HG02870 (cell line): ENCODE data around the gene PLPP6.
A peak's percentile ranks its signal among the peaks of the same experiment; 100 is the strongest.
"Not testable (repeated sequence)": the region's sequence is repeated elsewhere in the genome, so short reads cannot be mapped to it uniquely, and the experiment has no call there.

Experiments
- ATAC-seq: cut with Tn5 transposase; IDR thresholded peaks from one replicate; pipeline ENCODE4 v1.9.1; 2021; ENCODE audit warnings: mild to moderate bottlenecking, moderate library complexity; ENCODE audit not compliant: unreplicated experiment

Gene PLPP6

DNA sequence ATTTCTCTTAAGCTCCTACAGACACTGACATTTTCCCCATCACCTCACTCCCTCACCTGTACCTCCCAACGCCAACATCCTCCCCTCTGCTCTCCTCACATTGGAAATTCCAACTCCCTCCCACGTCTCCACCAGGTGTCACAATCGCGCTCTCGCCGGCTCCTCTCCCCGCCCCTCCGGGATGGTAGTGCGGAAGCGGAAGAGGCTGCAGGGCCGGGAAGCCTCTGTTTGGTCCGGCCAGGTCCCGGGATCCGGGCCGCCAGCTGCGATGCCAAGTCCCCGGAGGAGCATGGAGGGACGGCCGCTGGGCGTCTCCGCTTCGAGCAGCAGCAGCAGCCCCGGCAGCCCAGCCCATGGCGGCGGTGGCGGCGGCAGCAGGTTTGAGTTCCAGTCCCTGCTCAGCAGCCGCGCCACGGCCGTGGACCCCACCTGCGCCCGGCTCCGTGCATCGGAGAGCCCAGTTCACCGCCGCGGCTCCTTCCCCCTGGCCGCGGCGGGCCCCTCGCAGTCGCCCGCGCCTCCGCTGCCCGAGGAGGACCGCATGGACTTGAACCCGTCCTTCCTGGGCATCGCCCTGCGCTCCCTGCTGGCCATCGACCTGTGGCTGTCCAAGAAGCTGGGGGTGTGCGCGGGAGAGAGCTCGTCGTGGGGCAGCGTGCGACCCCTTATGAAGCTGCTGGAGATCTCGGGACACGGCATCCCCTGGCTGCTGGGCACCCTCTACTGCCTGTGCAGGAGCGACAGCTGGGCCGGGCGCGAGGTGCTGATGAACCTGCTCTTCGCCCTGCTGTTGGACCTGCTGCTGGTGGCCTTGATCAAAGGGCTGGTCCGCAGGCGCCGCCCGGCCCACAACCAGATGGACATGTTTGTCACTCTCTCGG, at the start of gene PLPP6:
Gene PLPP6 (plus strand): TSS at position 187 of the 881 bp plus-strand sequence. CDS start 82 bp downstream, at position 269.
- peak; percentile 86 for ATAC-seq

DNA sequence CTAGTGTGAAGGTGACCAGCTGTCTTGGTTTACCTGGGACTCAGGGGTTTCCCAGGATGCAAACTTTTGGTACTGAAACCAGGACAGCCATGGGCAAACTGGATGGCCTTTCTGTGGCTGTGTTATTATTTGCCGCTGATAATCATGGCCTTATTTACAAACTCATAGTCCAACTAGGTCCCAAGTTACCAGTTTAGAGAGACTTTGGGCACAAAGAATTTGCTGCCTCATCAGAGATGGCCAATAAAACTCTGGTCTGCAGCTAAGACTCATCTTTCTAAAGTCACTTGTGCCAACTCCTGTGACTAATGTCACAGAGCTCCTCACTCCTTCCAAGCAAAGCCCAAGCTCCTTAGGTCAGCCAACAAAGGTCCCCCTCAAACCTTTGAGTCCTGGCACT, 47.5 kb upstream of the PLPP6 start:
- ATAC-seq = no peak

DNA sequence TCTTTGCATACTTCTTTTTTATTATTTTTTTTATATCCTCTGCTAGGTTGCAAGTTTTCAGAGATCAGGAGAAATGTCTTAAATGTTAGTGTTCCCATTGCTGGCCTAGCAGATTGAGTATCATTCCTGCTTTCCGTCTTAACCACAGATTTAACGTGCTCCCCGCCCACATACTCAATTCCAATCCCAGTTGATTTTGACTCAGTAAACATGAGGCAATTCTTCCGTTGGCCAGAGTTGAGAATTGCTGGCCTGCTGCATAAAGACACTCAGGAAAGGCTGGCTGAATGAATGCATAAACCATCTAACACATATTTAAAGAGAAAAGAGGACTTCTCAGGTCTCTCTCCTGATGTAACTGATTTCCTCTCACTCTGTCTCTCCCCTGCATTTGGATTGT, 46.8 kb upstream of the PLPP6 start:
- no peak for ATAC-seq

DNA sequence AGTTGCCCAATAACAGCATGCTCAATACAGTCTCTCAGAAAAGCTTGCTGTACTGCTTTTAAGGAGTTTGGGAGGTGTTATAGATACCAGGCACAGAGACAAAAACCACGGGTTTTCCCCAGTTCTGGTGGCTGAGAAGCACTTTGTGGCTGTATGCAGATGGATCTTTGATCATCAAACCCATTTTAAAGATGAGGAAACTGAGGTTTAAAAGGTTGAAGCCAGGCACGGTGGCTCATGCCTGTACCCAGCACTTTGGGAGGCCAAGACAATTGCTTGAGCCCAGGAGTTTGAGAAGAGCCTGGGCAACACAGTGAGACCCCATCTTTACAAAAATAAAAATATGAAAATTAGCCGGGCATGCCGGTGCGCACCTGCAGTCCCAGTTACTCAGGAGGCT, 46.3 kb upstream of the PLPP6 start:
- ATAC-seq = no peak

DNA sequence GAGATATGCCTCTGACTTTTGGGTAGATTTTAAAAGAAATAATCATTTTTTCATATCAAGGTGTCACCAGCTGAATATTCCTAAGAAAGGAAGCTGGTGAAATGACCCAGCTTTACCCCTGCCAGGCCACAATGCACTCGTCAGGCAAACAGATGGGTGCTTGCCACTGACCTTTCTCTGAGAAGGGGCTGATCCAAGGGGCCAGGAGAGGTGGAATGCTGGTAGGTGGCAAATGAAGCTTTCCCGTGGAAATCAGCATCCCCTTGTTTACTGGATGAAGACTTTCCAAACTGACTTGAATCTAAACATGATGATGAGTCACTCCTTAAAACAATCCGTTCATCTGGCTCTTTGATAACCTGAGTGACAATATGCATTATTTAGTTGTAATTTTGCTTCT, 44.3 kb upstream of the PLPP6 start:
- ATAC-seq = no peak

DNA sequence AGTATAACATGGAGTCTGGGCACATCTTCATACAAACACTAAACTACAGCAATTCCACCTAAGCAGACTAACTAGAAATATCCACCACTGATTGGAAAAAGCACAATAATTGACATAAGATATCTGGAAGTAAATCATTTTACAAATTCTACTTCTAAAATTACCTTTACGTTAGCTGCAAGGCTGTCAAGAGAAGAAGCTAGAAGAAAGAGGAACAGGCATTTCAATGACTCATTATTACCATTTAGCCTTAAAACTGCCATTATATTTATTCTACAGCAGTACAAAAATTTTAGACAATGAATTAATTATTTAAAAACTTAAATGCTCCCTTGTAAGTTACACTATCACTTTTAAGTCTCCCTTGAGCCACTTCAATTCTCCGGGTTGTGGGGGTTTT, 43.4 kb upstream of the PLPP6 start:
- ATAC-seq = no peak

DNA sequence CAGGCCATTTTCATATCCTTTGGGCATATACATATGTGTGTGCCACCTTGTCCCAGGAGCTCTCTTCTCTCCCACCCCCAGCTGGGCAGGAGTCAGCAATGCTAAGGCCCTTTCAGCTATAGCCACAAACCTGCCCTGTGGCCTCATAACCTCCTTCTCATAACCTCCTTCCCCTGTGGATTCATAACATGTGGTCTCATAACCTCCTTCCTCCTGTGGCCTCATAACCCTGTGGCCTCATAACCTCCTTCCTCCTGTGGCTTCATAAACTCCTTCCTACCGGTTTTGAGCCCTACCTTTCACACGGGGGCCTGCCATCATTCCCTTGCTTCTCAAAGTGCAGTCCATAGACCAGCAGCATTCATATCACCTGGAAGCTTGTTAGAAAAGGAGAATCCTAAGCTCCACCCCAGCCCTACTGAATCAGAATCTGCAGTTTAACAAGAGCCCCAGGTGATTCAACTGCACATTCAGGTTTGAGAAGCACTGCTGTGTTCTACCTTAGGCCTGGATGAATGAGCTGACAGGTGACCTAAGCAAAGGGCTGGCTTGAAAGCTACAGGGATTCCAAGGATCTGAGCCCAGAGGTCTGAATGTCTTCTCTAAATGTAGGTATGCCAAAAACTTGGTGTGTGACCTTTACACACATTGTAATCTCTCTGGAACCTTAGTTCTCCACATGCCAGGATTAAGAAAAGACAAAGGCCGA, 41.9 kb upstream of the PLPP6 start:
- no peak for ATAC-seq

DNA sequence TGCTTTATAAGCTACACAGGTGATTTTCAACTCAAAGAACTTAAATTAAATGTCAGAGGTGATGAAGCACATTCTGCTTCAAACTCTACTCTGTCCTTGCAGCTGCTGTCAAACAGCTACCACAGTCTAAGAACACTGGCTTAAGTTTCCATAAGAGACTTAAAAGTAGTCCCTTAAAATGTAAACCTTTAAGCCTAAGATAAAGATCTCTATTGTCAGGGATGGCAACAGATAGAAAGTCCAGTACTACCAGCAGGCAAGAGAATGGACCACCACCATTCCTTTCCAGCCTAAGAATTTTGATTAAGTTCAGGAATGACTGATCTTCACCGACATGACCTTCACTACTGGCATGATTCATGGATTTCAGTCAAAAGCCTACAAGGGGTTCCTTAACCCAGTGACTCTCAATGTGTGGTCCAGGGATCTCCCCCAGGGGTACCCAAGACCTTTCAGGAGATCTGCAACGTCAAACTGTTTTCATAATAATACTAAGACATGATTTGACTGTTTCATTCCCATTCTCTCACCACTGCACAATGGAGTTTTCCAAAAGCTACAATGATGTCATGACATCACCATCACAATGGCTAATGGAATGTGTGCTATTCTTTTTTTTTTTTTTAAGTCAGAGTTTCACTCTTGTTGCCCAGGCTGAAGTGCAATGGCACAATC, 41.1 kb upstream of the PLPP6 start:
- ATAC-seq = no peak

DNA sequence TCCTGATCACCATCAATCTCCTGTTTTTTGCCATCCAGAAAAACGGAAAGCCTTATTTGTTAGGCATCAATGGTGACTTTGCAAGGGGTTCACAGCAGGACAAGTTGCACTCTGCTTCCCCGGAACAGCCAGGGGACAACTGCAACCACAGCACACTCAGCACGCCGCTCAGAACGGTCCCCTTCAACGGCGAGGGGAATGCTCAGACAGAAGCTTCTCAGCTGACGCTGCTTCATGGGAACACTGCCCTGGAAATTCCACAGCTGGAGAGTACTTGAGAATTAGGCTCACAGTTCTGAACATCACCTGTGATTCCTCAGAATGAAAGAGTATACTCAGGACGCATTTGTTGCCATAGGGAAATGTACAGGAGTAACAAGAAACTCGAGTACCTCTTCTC, 40.1 kb upstream of the PLPP6 start:
- ATAC-seq = no peak

DNA sequence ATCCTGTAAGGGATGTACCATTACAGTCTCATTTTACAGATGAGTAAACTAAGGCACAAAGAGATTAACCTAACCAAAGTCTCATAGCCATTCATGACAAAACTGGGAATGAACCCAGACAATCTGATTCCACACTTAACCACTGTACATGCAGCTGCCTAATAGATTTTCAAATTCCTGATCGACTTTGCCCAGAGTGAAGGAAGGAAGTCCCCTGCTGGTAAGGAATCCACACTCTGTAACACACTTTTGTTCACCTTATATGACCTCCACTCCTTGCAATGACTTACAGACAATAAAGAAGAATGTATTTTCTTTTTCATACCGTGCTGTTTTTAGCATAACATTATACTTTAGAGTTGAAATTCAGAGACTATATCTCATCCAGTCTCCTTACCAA, 31.3 kb upstream of the PLPP6 start:
- no peak for ATAC-seq

DNA sequence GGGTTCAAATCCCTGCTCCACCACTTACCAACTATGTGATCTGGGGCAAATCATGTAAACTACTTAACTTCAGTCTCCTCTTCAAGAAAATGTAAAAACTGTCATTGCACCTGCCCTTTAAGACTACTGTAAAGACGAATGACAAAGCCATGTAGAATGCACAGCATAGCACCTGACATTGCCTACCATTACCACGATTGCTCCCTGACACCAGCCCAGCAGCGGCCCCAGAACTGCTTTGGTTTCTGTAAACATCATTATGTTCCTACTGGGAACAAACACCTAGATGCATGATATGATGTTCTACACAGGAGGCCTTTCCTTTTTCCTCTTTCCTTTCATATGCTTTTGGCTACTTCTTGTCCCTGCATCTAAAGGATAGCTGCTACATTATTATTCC, 23.1 kb upstream of the PLPP6 start:
- ATAC-seq = no peak

DNA sequence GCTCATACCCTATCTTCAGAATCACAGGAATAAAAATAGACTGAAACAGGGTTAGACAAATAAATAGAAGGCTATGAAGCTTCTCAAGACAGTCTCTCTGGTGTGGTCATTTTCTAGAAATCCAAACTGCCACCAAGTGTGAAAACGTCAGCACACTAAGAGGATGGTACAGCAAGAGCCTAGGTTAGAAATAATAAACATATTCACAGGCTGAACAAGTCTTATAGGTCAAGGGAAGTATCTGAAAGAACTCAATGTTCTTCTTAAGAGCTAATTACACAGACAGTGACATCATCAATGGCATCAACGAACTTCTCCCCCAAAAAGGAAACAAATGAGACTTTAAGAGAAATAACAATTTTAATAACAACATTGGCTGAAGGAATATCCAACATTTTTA, 22.7 kb upstream of the PLPP6 start:
- no peak for ATAC-seq

DNA sequence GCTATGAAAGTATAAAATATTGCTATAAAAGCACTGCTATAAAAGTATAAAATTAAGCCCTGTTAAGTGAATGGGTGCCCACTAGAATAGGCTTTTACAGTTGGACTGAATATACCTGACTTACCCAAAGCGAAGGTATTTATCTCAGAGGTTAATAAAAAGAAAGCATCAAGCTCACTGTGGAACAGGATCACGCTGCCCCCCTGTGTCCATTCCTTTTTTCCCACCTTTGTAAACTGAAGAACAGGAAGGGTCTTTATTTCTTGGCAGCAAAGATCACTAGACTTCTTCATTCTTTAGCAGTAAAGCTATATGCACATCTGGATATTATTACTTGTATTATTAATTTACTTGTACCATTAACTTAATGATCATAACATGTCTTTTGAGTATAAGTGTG, 22.1 kb upstream of the PLPP6 start:
- no peak for ATAC-seq

DNA sequence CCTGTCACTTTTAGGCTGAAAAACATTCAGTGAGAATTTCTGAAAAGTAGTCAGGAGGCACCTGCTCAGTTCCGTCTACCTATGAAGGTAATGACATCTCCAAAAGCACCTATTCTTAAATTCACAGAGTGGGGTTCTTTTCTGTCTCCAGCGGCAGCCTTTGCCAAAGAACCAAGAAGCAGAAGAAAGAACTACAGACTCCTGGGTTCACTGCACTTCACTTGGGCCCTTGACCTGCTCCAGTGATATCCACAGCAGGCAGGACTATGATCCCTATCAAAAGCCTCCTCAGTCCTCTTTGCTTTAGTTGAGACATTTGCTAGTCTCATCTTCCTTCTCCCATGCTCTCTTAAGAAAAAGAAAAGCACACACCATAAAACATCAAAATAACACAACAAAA, 19.7 kb upstream of the PLPP6 start:
- no peak for ATAC-seq

DNA sequence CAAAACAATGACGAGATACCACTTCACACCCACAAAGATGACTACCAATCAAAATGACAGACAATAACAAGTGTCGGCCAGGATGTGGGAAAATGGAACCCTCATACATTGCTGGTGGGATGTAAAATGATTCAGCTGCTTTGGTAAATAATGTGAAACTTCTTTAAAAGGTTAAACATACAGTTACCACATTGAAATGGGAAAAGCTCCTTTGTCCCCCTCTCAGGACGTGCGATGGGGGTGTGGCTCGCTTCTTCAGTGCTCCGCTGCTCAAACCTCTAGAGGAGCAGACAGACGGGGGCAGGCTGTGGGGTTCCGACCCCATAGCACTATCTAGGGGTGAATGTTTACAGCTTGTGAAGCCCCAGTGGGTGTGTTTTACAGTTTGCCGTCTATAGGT, 8.0 kb upstream of the PLPP6 start:
- ATAC-seq = no peak

DNA sequence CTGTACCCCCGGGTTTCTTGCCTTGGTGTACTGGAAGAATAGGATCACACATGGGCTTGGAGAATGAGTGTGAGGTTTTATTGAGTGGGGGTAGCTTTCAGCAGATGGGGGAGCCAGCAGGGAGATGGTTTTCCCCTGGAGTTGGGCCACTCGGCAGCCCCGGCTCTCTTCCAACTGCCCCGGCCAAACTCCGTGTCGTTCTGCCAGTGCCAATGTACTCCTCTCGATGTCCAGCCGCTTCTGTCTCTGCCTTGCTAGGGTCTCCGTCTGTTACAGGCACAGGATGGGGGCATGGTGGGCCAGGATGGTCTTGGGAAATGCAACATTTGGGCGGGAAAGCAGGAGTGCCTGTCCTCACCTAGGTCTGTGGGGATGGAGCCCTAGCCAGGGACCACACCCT, 7.6 kb upstream of the PLPP6 start:
- ATAC-seq = no peak

DNA sequence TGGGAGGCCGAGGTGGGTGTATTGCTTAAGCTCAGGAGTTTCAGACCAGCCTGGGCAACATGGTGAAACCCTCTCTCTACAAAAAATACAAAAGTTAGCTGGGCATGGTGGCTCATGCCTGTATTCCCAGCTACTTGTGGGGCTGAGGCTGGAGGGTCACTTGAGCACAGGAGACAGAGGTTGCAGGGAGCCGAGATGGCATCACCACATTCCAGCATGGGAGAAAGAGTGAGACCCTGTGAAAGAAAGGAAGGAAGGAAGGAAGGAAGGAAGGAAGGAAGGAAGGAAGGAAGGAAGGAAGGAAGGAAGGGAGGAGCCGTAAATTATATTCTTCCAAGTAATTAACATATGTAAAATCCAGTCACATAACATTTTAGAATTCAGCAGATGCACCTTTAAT, 5.9 kb upstream of the PLPP6 start:
- ATAC-seq = not testable (repeated sequence)

DNA sequence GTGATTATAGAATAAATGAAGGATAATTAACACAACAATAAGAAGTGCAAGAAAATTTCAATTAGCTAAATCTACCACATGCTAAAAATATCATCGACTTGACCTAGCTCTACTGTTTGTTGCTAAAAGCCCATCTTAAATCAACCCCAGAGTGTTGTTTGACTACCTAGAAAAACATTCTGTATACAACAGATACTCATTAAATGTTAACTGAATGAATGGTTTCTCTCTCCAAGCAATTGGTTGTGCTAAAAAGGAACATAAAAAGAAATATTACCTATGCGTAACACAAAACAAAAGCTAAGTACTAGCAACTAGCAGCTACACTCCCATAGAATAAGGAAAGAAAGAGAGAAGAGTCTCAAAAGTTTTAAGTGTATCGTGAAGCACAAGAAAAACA, 5.5 kb upstream of the PLPP6 start:
- no peak for ATAC-seq

DNA sequence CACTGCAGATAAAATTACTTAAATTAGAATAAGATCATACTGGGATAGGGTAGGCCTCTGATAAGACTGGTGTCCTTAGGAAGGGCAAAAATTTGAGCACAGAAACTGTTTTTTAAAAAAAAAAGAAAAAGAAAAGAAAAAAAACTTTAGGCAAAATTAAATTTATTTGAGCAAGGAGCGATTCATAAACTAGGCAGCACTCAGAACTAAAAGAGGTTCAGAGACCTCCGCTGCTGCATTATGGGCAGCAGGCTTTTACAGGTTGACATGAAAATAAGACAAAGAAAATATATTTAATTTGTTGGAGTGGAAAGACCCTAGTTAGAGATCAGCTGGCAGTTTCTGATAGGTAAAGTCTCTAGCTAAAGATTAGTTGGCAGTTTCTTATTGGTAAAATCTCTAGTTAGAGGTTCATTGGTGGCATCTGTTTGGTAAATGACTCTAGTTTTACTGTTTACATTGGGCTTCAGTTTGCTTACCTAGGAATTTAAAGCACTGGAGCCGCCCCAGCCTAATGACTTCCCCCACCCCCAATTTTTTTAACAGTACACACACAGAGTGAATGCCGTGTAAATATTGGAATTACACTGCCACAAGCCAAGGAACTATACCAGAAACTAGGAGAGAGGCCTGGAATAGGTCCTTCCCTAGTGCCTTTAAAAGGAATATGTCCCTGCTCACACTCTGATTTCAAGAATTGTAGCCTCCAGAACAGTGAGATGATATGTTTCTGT, 4.5 kb upstream of the PLPP6 start:
- ATAC-seq = no peak

DNA sequence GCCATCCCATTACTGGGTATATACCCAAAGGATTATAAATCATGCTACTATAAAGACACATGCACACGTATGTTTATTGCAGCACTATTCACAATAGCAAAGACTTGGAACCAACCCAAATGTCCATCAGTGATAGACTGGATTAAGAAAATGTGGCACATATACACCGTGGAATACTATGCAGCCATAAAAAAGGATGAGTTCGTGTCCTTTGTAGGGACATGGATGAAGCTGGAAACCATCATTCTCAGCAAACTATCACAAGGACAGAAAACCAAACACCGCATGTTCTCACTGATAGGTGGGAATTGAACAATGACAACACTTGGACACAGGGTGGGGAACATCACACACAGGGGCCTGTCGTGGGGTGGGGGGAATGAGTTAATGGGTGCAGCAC, 1.4 kb upstream of the PLPP6 start:
- not testable (repeated sequence) for ATAC-seq

DNA sequence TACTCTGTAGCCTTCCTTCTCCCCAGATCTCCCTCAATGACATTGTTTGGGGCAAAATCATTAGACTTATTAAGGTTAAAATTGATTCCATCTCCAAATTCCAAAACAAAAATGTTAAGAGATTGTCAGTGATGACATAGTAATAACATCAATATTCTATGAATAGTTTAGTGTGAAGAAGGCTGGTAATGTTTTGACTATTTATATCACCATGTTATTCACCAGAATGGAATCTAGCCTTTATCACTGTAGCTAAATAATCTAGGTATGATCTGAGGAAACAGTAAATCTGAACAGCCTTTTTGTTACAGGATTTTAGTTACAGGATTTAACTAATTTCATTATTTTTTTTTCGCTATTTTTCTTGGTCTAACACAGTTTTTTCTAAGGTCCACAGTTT, 929 bp upstream of the PLPP6 start:
- no peak for ATAC-seq
